SIG-M5 treated with dmso at 0.1 percent for 504 hours (cell line): ENCODE results near the gene CCSAP.
"Not testable (repeated sequence)": the region's sequence is repeated elsewhere in the genome, so short reads cannot be mapped to it uniquely, and the experiment has no call there.

Experiments used
- DNase-seq: peaks from one replicate; lab custom pipeline; 2025; ENCODE audit not compliant: unreplicated experiment; lab: John Stamatoyannopoulos, UW

The CCSAP gene

DNA sequence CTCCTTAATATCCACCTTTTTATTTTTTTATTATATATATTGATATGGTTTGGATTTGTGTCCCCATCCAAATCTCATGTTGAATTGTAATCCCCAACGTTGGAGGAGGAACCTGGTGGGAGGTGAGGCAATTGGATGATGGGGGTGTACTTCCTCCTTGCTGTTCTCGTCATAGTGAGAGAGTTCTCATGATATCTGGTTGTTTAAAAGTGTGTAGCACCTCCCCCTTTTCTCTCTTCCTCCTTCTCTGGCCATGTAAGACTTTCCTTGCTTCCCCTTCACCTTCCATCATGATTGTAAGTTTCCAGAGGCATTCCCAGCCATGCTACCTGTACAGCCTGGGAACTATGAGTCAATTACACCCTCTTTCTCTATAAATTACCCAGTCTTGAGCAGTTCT is 22.7 kb upstream of the CCSAP start:
- peak; percentile 42 for DNase-seq

DNA sequence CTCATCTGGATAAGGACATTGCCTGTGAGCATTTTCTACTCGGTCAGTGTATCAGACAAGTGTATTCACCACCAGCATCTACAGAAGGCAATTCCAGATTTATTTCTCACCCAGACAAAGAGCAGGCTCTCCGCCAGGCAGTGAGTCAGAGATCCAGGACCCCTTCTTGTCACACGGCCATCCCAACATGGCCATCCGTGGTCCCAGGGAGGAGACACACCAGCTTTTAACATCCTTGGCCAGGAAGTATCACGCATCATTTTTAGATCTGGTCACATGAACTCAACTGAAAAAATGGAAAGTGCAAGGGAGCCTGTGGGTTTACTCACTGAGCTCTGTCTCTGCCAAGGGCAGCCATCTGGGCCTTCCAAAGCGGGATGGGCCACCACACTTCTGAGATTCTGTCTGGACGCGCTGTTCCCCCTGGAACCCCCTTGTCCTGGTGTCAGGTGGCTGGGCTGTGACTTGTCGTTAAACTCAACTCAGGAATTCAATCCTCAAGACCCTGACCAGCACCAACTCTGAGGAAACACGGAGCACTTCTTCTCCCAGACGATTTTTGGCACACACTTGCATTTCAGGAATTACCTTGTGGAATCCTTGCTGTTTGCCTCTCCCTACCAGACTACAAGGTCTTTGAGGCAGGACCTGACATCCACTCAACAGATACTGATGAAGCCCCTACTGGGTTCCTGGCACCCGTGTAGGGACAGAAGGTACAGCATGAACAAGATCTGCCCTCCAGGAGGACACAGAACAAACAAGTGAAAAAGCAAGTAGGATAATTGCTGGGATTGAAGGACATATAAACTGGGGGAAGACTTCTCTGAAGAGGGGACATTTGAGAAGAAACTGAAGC is 21.6 kb upstream of the CCSAP start:
- DNase-seq: no peak

DNA sequence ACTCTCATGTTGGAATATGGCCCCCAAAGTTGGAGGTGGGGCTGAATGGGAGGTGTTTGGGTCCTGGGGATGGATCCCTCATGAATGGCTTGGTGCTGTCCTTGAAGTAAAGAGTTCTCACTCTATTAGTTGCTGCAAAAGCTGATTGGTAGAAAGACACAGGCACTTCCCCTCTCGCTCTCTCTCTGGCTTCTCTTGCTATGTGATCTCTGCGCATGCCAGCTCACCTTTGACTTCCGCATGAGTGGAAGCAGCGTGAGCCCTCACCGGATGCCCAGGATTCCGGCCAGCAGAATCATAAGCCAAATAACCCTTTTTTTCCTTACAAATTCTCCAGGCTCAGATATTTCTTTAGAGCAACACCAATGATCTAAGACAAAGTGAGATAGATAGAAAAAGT is 20.9 kb upstream of the CCSAP start:
- no peak for DNase-seq

DNA sequence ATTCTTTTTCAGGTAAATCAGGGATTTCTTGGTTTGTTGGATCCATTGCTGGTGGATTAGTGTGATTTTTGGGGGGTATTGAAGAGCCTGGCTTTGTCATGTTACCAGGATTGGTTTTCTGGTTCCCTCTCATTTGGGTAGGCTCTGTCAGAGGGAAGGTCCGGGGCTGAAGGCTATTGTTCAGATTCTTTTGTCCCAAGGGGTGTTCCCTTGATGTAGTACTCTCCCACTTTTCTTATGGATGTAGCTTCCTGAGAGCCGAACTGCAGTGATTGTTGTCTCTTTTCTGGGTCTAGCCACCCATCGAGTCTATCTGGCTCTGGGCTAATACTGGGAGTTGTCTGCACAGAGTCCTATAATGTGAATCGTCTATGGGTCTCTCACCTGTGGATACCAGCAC is 17.6 kb upstream of the CCSAP start:
- DNase-seq: no peak

DNA sequence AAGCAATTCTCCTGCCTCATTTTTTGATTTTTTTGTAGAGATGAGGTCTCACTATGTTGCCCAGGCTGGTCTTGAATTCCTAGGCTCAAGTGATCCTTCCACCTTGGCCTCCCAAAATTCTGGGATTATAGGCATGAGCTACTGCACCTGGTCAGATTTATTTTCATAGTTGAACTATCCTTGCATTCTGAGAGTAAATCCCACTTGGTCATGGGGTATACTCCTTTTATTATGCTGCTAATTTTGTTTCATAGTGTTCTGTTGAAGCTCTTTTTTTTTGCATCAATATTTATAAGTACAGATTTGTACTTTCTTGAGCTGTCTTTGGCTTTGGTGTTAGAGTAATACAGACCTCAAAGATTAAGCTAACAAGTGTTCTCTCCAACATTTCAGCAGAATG is 12.8 kb upstream of the CCSAP start:
- DNase-seq: no peak

DNA sequence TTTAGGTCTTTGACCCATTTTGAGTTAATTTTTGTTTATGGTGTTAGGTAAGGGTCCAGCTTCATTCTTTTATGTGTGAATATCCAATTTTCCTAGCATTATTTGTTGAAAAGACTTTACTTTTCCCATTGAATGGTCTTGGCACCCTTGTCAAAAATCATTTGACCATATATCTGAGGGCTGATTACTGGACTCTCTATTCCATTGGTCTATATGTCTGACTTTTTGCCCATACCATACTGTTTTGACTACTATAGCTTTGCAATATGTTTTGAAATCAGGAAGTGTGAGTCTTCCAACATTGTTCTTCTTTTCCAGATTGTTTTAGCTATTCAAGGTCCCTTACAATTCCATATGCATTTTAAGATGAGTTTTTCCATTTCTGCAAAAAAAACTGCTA is 11.4 kb upstream of the CCSAP start:
- no peak for DNase-seq

DNA sequence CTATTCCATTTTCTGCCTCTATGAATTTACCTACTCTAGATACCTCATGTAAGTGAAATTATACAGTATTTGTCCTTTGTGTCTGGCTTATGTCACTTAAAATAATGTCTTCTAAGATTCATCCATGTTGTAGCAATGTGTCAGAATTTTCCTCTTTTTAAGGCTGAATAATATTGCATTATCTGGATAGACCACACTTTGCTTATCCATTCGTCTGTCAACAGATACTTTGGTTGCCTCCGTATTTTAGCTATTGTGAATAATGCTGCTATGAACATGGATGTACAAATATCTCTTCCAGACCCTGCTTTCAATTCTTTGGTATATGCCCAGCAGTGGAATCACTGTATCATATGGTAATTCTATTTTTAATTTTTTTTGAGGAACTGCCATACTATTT is 10.1 kb upstream of the CCSAP start:
- DNase-seq: no peak

DNA sequence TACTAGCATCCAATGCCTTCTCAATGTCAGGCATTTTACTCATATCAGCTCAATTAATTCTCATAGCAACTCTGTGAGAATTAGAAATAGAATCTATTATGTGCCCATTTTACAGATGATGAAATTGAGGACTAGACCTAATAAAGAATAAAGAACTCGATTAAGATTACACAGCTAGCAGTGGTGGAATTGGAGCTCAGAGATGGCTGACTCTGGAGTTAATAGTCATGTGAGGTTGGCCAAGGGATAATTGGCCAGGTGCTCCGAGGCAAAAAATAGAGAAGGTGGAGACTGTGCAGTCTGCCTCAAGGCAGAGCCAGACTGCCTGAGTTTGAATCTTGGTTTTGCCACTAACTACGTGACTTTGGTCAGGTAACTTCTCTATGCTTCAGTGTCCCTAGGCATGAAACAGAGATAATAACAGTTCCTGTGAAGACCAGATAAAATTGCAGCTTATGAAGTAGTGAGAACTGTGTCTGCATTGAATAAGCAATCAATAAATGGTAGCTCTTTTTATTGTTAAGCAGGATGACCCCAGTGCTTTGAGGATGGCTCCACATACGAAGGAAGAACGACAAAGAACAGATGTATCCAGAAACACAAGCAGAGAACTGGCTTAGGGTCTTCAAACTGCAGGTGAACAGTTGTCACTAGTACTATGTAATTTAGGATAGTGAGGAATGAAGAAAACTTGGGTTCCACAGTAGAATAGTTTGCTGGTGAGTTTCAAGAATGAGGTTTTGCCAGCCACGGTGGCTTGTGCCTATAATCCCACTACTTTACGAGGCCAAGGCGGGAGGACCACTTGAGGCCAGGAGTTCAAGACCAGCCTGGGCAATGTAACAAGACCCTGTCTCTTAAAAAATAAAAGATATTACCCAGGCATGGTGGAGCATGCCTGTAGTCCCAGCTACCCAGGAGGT is 6.9 kb upstream of the CCSAP start:
- DNase-seq: no peak

DNA sequence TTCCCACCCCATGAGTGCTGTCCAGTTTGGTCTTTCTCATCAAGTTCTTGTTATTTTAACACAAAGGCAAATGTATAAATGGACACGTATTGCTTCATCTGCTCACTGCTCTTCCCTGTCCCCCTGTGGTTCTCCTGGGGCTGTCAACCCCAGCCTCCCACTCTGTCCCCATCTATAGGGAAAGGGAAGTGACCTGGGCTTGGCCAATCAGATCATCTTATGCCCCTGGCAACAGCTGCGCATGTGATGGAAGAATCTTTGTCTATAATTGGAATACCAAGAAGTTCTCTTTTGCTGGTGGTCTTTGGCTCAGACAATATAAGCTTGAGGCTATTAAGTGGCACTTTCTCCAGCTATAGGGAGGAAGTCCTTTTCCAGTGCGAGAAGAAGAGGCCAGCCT is 4.7 kb upstream of the CCSAP start:
- DNase-seq: peak; percentile 83

DNA sequence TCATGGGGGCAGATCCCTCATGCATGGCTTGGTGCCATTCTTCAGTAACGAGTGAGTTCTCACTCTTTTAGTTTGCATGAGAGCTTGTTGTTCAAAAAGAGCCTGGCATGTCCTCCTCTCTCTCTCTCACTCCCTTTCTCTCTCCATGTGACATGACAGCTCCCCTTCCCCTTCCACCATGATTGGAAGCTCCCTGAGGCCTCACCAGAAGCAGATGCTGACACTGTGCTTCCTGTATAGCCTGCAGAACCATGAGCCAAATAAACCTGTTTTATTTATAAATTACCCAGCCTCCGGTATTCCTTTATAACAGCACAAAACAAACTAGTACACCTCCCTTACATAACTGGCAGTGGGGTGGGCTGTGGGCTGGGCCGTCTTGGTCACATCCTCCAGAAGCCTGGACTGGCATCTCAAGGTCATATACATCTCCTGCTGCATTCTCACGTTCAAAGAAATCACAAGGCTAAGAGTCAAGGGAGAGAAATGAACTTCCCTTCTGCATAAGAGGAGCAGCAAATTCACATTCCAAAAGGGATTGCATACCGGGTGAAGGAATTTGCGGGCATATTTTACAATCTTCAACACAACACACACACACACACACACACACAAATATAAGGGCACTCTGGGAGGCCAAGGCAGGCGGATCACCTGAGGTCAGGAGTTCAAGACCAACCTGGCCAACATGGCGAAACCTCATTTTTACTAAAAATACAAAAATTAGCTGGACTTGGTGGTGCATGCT is 2.3 kb upstream of the CCSAP start:
- no peak for DNase-seq

DNA sequence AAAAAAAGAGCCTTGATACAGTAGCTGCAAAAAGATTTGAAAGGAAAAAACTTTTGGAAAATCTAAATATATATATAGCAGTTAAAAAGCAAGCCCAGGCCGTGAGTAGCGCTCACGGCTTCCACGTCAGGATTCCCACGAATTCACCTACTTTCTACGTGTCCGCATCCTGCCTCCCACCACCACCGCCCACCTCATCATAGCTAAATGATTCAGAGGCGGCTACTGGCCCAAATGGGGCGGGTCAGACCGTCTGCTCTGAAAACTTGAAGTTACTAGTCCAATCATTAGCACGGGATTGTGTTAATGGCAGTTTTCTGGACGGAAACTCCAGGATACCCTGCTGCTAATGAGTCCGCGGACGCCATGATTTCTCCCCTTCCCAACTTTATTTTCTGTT is 1.3 kb upstream of the CCSAP start:
- no peak for DNase-seq

DNA sequence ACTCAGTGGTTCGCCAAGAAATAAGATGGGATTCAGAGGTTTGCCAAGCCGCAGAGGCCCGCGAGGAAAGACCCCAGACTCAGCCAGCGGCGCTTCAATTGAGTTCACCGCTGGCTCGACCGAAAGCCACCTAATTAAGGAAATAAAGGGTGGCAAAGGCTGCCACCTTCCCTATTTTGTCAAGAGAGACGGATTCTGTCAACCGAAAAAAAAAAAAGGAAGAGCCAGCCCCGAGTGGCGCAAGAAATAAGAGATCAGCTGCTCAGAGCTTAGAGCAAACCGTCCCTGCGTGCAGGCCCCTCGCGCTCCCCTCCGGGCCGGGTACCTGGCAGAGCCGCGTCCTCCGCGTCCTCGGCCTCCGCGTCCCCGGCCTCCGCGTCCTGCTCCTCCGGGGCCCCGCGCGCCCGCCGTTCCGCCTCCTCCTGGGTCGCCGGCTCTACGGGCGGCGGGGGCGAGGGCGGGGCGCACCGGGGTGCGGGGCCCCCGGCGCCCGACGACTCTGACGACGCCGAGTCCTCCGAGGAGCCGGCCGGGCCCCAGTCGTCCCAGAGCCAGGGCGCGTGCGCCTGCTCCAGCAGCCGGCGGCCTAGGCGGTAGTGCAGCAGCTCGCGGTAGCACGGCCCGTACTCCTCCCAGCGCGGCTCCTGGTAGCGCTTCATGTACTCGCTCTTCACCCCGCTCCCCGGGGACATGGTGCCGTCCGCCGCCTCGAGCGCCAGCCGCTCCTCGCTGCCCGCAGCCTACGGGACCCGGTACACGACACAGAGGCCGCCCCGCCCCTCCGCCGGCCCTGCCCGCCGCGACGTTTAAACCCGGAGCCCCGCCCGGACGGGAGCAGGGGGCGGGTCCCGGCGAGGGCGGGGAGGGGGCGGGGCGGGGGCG is 832 bp downstream of the CCSAP start:
- DNase-seq: peak; percentile 97

DNA sequence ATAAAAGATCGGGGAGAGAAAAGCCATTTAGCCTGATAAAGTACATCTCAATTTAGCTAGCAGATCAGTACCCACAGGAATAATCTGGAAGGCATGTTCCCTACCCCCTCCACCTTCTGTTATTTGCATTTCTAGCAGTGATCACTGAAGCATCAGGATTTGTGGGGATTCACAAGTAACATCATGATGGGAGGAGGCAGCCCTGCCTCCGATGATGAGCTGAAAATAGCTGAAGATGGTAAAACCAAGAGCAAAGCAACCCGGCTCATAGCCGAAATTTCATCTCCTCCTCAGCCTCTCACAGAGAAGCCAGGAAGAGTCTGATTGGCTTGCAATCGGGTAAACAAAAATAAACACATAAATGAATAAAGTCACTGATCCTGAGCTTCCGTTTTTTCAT is 2.4 kb downstream of the CCSAP start:
- no peak for DNase-seq

DNA sequence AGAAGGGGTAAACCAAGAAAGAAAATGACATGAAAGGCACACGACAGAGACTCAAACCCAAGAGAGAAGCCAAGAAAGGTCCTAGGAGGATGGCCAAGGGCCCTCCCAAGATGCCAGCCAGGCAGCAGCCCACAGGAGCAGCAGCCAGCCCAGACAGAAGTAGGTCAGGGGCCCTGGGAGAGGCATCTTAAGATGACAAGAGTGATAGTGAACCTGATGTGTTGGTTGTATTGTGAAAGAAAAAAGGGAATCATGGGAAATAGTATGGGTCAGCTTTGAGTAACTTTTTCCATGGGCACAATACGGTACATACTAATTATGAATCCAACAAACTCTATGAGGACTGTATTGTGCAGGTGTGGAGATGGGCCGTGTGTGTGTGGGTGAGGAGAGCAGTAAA is 3.3 kb downstream of the CCSAP start:
- peak; percentile 51 for DNase-seq

DNA sequence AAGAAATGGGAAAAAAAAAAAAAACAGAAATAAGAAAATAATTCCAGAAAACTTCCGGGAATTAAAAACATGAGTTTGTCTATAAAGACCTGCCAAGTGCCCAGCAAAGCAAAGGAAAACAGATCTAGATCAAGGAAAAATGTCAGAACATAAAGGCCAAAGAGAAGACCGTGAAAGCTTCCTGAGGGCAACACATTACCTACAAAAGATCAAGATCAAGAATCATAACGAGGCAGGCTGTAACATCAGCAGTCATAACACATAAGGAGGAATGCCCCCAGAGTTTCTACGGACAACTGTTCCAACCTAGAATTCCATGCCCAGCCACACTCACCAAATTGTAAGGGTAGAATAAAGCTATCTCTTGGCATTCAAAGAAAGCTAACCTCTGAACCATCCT is 3.8 kb downstream of the CCSAP start:
- no peak for DNase-seq

DNA sequence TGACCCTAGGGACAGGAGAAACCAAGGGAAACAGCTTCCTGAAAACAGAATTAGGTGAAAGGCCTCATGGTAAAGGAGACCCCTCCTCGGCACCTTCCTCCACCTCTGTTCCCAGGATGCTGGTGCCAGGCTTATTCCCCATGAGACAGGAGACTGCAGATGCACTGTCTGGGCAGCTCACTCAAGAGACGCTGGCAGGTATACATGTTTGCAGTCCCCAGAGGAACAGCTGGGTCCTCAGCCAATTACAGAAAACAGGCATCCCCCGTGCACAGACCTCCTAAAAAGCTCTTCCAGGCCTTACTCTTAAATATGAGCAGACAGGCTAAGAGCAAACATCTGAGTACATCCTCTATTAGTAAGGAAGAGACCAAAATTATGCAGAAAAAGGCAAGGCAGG is 6.5 kb downstream of the CCSAP start:
- no peak for DNase-seq

DNA sequence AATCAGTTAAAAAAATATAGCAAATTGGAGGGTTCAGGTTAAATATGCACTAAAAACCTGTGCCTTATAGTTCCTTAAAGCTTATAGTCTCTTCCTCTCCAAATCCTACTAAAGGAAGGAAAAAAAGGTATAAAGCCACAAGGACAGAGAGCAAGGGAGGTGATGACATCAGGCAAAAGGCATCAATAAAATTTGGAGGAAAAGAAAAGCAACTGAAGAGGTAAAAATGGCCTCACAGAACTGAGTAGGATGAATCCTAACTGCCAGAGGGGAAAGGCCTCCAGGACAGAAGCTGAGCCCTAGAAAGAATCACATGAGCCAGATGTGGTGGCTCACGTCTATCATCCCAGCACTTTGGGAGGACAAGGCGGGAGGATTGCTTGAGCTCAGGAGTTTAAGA is 8.1 kb downstream of the CCSAP start:
- DNase-seq: no peak

DNA sequence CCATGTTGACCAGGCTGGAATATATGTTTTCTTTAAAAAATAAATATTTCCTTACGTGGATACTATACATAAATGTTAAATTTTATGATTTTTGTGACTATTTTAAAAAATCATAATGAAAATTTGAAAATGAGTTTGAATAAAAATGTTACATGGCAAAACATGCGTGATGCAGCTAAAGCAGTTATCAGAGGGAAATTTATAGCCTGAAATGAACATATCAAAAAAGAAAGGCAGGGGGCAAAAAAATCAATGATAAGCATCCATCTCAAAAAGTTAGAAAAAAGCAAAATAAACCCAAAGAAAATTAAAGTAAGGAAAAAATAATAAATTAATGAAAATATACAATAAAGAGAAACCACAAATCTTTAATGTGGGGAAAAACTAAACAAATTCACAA is 8.6 kb downstream of the CCSAP start:
- DNase-seq: no peak

DNA sequence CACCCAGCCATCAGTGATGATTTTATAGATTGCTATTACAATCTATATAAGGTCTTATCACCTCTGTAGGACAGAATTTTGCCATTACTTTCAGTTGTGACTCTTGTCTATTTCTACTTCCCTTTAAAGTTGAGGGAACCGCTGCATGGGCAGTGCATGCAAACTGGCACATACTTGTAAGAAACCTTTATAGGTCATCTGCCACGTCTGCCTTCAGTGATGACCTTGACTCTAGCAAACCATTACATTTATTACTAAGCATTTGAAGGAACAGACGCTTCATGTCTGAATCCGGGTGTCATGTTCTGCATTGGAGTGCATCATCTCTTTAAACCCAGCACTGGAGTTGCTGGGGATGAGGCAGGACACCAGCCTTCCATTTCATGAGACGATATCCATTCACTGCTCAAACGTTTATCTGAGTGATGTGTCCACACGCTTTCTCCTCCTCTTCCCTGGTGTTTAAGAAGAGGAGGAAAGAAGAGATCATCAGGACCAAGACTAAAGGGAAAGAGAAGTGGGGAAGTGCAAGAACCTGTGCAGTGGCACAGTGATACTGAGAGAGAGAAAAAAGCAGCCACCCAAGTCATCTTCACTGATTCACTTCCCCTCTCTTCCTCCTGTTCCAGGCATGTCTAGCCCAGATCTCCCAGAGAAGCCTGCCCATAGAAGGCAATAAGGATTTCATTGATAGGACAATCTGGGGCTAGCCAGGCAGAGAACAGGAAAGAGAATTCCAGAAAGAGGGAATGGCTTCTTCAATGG is 14.1 kb downstream of the CCSAP start:
- no peak for DNase-seq

DNA sequence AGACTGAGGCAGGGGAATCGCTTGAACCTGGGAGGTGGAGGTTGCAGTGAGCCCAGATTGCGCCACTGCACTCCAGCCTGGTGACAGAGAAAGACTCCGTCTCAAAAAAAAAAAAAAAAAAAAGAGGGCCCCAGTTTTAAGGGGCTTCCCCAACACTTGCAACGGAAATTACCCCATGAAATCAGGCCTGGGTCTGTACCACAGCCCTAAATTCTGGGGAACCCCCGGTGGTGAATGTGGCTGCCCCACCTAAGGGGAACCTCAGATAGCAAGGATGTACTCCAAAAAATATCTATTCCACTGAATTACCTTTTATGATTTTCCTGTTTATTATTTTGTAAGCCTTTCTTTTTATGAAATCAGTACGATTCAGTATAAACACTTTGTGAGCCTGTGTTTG is 15.1 kb downstream of the CCSAP start:
- not testable (repeated sequence) for DNase-seq
